HUES6 (cell line): Measurements from ENCODE around the gene GTF3C5.
"Not testable (repeated sequence)": the region's sequence is repeated elsewhere in the genome, so short reads cannot be mapped to it uniquely, and the experiment has no call there.

ENCODE experiments used
- H3K27ac ChIP-seq: 2 replicates; pipeline ENCODE4 v1.7.0; 2013; ENCODE audit warnings: low read depth, mild to moderate bottlenecking, low read length, inconsistent platforms
- H3K27me3 ChIP-seq: 2 replicates; pipeline ENCODE4 v1.6.1; 2013; ENCODE audit warnings: low read length; ENCODE audit not compliant: control insufficient read depth, insufficient read depth
- H3K36me3 ChIP-seq: 2 replicates; pipeline ENCODE4 v1.6.1; 2013; ENCODE audit warnings: low read length; ENCODE audit not compliant: control insufficient read depth, insufficient read depth
- H3K4me1 ChIP-seq: 2 replicates; pipeline ENCODE4 v1.6.1; 2013; ENCODE audit warnings: low read length; ENCODE audit not compliant: control insufficient read depth, insufficient read depth
- H3K4me3 ChIP-seq: 2 replicates; pipeline ENCODE4 v1.5.1; 2013; ENCODE audit warnings: low read depth, low read length
- H3K9ac ChIP-seq: one replicate; pipeline ENCODE4 v1.6.1; 2013; ENCODE audit warnings: mild to moderate bottlenecking, low read length
- H3K9me3 ChIP-seq: 2 replicates; pipeline ENCODE4 v1.6.1; 2013; ENCODE audit warnings: low read depth, low read length; ENCODE audit not compliant: control insufficient read depth, insufficient read depth

The GTF3C5 gene

DNA sequence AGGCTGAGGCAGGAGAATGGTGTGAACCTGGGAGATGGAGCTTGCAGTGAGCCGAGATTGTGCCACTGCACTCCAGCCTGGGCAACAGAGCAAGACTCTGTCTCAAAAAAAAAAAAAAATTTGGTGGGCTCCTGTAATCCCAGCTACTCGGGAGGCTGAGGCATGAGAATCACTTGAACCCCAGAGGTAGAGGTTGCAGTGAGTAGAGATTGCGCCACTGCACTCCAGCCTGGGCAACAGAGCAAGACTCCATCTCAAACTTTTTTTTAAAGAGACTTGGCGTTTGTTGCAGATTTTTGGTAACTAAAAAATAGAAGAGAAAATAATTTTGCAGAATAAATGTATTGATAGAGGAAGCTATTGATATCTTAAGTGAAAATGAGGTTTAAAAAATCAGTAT is 32.6 kb upstream of the GTF3C5 start:
- not testable (repeated sequence) for H3K9me3 ChIP-seq, H3K9ac ChIP-seq, H3K4me3 ChIP-seq, H3K36me3 ChIP-seq, H3K27ac ChIP-seq
- H3K4me1 ChIP-seq = peaks cover 32% of the 10 kb centered on the region
- H3K27me3 ChIP-seq = peaks cover 36% of the 10 kb centered on the region

GRCh38 chr9:132998831-132999635 is 31.8 kb upstream of the GTF3C5 start:
- no peak overlapping the region for H3K27ac ChIP-seq
- peaks cover 32% of the 10 kb centered on the region for H3K4me1 ChIP-seq
- H3K36me3 ChIP-seq = no peaks in the 10 kb centered on the region
- no peak overlapping the region for H3K9ac ChIP-seq
- no peak overlapping the region for H3K4me3 ChIP-seq
- H3K9me3 ChIP-seq = no peaks in the 10 kb centered on the region
- peaks cover 44% of the 10 kb centered on the region for H3K27me3 ChIP-seq

DNA sequence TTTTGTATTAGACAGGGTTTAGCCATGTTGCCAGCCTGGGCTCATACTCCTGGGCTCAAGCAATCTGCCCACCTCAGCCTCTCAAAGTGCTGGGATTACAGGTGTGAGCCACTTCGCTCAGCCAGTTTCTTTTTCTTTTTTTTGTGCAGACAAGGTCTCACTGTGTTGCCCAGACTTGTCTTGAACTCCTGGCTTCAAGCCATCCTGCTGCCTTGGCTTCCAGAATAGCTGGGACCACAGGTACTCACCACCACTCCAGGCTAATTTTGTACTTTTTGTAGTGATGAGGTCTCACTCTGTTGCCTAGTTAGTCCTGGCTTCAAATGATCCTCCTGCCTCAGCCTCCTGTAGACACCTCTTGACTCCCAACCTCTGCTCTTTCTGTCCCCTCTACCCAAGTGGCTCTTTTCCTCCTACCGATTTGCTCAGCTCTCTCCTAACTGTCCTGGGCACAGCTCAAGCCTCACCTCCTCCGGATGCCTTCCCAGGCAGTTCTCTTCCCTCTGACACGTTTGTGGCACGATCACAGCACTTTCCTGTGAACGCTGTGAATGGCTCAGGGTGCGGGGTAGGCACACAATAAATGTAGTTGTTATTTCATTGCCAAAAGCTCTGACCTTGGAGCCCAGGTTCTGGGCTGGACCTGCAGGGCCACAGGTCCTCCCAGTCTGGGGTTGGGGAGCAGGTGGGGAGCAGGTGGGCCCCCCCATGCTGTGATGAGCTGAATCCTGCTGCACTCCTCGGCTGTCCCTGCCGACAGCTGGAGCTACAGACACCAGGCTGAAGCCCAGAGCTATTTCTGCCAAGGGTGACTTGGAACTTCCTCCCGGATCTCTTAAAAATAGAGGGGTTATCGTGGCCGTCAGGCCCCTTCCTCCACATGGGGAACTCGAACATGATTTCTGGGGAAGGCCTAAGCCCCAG is 28.4 kb upstream of the GTF3C5 start:
- H3K4me1 ChIP-seq = peaks cover 33% of the 10 kb centered on the region
- no peaks in the 10 kb centered on the region for H3K36me3 ChIP-seq
- H3K9me3 ChIP-seq = no peaks in the 10 kb centered on the region
- no peak overlapping the region for H3K27ac ChIP-seq
- H3K27me3 ChIP-seq = peaks cover 78% of the 10 kb centered on the region
- peak overlapping the region; percentile 18 for H3K9ac ChIP-seq
- H3K4me3 ChIP-seq = no peak overlapping the region

DNA sequence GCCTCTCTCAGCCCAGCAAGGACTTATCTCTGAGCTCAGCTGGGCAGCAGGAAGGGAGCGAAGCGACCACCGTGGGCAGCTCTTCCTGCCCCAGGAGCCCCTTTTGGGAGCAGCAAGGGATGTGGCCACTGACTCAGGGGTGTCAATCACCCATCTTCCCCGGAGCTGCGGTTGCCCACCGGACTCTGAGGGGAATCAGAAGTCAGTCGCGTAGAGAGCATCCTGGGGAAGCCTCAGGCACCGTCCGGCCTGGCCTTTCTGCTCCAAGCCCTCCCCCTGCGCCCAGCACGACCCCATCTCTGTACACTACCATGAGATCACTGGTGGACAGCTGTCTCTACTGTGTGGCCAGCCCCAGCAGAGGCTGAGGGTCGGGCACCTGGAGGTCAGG is 27.7 kb upstream of the GTF3C5 start:
- Histone ChIP-seq H3K27me3 (peaks cover 84% of the 10 kb centered on the region), H3K27ac (no peak overlapping the region), H3K36me3 (no peaks in the 10 kb centered on the region), H3K4me1 (peaks cover 33% of the 10 kb centered on the region), H3K9ac (peak overlapping the region; percentile 18), H3K4me3 (peak overlapping the region; percentile 5; the same call in 1 of the 2 replicates), H3K9me3 (no peaks in the 10 kb centered on the region)

- Histone ChIP-seq H3K27me3 (peaks cover 90% of the 10 kb centered on the region), H3K4me1 (peaks cover 33% of the 10 kb centered on the region), H3K27ac (no peak overlapping the region), H3K4me3 (peak overlapping the region; percentile 32; the same call in 1 of the 2 replicates), H3K9me3 (no peaks in the 10 kb centered on the region), H3K36me3 (no peaks in the 10 kb centered on the region), H3K9ac (no peak overlapping the region)
These were observed 27.1 kb upstream of the GTF3C5 start for GRCh38 chr9:133003671-133004090.

DNA sequence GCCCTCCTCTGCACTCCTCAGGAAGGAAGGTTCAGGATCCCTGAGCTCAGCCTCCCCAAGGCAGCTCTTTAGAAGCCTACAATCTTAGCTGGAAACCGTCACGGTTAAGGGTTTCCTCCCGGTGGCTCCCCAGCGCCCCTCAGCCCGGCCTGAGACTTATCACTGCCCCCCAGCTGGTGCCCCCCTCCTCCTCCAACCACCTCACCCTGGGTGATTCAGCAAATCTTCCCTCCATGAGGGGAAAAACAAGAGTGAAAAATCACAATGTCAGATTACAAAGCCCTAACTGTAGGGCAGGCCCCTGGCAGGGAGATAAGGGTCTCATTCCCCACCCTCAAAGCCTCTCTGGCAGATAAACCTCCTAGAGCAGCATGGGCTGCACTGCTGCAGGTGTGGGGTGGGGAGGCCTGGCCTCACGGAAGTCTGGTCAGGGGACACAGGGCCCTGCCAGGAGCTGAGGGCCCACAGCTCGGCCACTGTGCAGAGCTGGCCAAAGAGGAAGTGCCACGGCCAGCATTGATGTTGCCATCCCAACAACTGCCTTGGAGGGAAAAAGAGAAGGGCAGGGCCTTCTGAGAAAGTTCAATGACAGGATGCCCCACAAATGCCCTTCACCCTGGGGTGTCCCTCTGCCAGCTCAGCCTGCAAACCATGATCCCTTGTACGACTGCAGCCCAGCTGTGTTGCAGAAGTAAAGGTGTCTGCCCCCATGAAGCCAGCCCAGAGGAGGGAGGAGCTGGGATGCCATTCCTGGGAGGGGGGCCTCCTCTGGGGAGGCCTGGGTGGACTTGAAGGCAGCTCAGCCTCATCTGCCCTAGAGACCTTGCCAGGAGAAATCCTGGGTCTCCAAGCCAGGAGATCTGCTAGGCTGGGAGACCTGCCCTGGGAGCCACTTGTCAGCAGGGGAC is 26.5 kb upstream of the GTF3C5 start:
- peaks cover 33% of the 10 kb centered on the region for H3K4me1 ChIP-seq
- peaks cover 89% of the 10 kb centered on the region for H3K27me3 ChIP-seq
- H3K27ac ChIP-seq = no peak overlapping the region
- H3K36me3 ChIP-seq = no peaks in the 10 kb centered on the region
- peak overlapping the region; percentile 32; the same call in 1 of the 2 replicates for H3K4me3 ChIP-seq
- no peaks in the 10 kb centered on the region for H3K9me3 ChIP-seq
- H3K9ac ChIP-seq = no peak overlapping the region

GRCh38 chr9:133004999-133005760 is 25.6 kb upstream of the GTF3C5 start:
- H3K4me1 ChIP-seq = peaks cover 33% of the 10 kb centered on the region
- no peak overlapping the region for H3K4me3 ChIP-seq
- H3K27me3 ChIP-seq = peaks cover 90% of the 10 kb centered on the region
- no peak overlapping the region for H3K27ac ChIP-seq
- H3K36me3 ChIP-seq = no peaks in the 10 kb centered on the region
- no peaks in the 10 kb centered on the region for H3K9me3 ChIP-seq
- H3K9ac ChIP-seq = no peak overlapping the region

- Histone ChIP-seq H3K9me3 (no peaks in the 10 kb centered on the region), H3K27me3 (peaks cover 86% of the 10 kb centered on the region), H3K27ac (no peak overlapping the region), H3K9ac (no peak overlapping the region), H3K4me3 (no peak overlapping the region), H3K36me3 (no peaks in the 10 kb centered on the region), H3K4me1 (peaks cover 33% of the 10 kb centered on the region)
These were observed 24.8 kb upstream of the GTF3C5 start for GRCh38 chr9:133005957-133006356.

- Histone ChIP-seq H3K4me3 (no peak overlapping the region), H3K9ac (no peak overlapping the region), H3K27ac (no peak overlapping the region), H3K36me3 (no peaks in the 10 kb centered on the region), H3K9me3 (no peaks in the 10 kb centered on the region), H3K4me1 (peaks cover 33% of the 10 kb centered on the region), H3K27me3 (peaks cover 85% of the 10 kb centered on the region)
These were observed 24.0 kb upstream of the GTF3C5 start for GRCh38 chr9:133006731-133007352.

- peaks cover 72% of the 10 kb centered on the region for H3K27me3 ChIP-seq
These were observed 22.4 kb upstream of the GTF3C5 start for GRCh38 chr9:133008406-133008805.

More at GRCh38 chr9:133008406-133008805, 22.4 kb upstream of the GTF3C5 start:
- Histone ChIP-seq H3K4me1 (peaks cover 19% of the 10 kb centered on the region), H3K4me3 (no peak overlapping the region), H3K9ac (no peak overlapping the region), H3K36me3 (no peaks in the 10 kb centered on the region), H3K9me3 (no peaks in the 10 kb centered on the region), H3K27ac (no peak overlapping the region)
